Colon (tissue), 2 donors: ENCODE results near the gene TARBP2.

Source experiments
- FAIRE-seq: peaks from 2 replicates; lab custom pipeline; 2012; peaks lifted over from hg19 to GRCh38; lab: Jason Lieb, UNC
- donor health status: control.
- donor health status: control.

The TARBP2 gene, protein sequence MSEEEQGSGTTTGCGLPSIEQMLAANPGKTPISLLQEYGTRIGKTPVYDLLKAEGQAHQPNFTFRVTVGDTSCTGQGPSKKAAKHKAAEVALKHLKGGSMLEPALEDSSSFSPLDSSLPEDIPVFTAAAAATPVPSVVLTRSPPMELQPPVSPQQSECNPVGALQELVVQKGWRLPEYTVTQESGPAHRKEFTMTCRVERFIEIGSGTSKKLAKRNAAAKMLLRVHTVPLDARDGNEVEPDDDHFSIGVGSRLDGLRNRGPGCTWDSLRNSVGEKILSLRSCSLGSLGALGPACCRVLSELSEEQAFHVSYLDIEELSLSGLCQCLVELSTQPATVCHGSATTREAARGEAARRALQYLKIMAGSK

DNA sequence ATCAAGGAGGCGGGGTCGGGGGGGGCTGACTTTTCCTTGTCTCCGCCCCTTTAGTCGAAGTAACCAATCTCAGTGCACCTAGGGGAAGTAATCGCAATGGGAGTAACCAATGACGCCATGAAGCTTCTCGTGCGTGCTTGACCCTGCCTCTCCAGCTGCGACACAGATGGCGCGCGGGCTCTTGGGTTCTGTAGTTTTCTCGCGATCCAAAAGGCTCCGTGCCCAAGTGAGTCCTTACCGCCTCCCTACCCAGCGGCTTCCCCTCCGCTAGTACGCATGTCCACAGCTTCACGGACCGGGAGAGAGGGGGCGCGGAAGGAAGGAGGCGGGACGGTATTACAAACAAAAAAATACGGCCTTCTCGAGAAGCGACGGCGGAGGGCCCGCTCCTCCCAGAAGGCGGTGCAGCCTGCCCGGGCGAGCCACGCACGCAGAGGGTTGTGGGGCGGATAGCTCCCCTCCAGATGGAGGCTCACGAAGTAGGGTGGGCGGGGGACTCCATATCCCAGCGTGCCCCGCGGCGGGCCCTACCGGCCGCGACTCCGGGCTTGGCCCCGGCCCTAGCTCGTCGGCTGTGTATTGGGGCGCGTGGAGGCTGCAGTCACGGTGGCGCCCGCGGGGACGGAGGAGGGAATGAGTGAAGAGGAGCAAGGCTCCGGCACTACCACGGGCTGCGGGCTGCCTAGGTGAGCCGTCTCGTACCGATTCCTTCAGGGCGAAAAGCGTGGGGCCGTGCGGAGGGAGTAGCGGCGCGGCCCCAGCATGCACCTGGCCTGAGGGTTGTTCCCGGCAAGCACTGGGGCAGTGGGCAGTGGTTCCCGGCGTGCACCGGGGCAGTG is at the start of gene TARBP2:
TSS of gene TARBP2 (plus strand) at position 508 of the 839 bp plus-strand sequence. CDS start at position 634, 126 bp downstream.
- FAIRE-seq = no peak

DNA sequence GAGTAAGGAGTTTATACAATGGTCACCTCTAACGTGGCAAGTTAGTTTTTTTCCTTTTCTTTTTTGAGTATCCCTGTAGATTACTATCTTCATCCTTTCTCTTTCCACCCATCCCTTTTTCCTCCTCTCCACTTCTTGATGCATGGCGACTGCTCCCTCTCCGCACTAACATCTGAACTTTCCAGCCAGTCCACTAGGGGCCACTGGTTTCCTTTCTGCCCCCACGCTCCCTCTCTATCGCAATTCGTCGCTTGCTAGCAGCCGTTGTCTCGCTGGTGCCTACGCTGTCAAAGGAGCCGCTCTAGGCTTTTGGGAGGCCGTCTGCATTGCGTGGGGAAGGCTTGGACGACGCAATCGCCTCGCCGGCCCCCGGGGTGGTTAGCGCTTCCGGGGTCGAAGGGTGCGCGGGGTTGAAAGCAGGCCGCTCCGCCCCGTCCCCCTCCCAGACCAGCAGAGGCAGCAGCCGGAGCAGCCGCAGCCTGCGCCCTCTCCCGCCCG is 49.4 kb upstream of the TARBP2 start, which contains the start of gene PCBP2:
TSS of gene PCBP2 (plus strand) at position 442 of the 498 bp plus-strand sequence. CDS start 2,699 bp downstream, outside the sequence.
- peak; percentile 24 for FAIRE-seq

DNA sequence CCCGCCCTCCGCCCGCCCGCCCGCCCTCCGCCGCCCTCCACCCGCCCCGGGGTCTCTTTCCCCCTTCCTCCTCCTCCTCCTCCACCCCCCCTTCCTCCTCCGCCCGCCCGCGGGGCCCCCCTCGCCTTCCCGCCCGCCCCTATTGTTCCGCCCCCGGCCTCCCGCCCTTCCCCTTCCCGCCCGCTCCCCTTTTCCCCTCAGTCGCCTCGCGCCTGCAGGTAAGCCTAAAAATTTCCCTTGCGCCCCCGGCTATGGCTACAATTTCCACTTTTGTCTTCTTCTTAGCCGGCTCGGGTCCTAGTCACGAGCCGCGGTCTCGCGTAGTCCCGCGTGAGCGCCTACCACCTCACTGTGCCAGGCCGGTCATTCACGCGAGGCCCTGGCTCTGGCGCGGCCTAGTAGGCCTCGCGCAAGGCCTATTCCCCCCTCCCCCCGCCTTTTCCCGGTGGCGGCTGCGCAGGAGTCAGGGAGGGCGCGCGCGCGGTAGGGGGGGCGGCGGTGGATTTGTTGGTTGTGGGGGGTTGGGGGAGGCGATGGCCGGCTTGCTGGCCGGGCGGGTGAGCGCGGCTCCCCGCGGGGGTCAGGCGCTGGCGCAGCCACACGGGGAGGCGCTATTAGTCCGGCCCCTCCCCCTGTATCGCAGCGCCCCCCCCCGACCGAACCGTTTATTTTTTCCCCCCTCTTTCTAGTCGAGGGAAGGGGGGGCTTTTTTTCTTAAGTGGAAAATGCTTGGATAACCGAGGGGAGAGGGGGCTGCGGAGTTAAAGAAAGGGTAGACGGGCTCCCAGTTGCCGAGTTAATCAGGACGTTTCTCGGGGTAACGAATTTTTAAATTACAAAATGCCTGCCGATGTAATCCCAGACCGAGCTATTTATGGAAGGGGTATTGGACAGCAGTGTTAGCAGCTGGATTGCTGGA is 48.7 kb upstream of the TARBP2 start:
- FAIRE-seq = no peak

DNA sequence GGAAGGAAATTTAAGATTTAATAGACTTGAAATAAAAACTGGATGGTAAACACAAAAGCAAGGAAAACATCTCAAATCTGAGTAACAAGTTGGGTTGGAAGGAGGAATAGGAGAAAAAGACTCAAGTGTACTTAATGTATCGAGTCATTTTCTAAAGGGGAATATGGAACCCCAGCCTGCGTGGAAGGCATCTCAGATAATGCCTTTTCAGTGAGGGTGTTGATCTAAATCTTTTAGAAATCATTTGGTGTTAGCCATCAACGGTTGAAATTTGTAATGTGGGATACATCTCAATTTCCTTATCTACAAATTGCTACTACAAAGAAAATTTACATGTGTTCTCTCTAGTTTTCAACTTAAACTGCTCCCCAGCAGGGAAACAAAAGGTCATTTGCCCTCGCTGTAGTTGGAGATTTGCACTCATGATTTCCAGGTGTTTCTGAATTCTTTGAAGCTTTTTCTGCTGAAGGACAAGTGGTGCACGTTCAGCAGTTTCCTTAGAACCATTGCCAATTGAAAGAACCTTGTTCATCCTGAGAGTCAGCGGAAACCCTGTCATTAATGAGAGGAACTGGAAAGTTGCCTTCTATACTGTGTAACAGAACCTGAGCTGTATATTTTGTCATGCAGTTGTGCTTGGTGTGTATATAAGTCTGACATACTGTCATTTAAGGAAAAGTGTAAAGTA is 47.0 kb upstream of the TARBP2 start:
- no peak for FAIRE-seq

DNA sequence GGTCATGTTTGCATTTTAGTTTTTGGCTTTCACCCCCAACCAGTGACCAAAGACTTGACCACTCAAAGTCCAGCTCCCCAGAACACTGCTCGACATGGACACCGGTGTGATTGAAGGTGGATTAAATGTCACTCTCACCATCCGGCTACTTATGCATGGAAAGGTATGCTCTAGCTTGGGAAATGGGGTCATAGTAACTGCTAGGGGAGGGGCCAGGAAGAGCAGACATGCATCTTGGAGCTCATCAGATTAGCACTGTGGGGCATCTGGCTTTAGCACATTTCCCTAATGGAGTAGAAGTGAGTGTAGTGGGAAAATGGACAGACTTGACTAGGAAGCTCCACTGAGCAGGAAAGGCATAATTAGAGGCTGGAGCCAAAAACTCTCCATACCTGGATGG is 46.4 kb upstream of the TARBP2 start:
- no peak for FAIRE-seq

DNA sequence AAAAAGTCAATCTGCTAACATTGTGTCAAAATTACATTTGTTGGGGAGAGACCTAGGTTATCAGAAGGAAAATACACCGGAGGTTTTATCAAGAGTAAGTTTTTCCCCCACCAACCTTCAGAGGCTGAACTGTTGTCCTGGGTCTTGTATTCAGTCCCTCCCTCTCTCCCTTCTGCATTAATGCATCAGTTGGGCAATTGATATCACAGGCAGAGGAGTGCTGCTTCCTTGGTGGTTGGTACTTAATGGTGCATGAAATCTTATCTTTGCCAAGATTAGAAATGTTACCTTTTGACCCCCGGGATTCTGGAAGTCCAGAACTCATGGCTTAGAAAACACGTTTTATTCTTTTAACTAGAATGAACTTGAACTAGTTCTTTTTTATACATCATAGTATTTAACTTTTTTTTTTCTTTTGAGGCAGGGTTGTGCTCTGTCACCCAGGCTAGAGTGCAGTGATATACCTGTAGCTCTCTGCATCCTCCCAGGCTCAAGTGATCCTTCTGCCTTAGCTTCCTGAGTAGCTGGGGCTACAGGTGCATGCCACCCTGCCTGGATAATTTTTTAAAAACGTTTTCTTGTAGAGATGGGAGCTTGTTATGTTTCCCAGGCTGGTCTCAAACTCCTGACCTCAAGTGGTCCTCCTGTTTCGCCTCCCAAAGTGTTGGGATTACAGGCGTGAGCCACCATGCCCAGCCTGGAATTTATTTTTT is 44.3 kb upstream of the TARBP2 start:
- FAIRE-seq = no peak

DNA sequence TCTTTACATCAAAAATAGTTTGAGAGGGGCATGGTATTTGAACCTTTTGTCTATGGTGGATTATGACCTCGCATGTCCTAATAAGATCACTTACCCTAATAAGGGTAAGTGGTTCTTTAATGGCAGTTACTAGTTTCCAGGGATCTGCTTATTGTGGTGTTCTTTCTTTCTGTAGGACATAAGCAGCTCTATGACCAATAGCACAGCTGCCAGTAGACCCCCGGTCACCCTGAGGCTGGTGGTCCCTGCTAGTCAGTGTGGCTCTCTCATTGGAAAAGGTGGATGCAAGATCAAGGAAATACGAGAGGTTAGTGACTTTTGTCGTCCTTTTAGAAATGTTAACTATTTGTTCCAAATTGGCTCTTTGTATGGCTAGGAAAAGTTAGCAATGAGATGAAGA is 42.0 kb upstream of the TARBP2 start:
- no peak for FAIRE-seq

DNA sequence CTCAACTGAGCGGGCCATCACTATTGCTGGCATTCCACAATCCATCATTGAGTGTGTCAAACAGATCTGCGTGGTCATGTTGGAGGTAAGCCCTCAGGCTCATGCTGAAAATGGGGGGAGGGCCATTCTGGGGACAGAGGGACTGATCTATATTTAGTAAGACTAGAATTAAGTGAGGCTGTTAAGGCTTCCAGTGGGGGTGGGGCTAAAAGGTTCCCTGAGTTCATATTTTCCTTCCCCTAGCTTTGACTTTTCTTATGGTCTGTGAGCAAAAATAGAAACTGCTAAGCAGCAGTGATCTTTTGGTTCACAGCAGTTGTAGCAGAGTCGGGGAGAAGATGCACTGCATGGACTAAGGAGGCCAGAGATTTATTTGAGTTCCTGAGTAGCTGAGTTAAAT is 40.0 kb upstream of the TARBP2 start:
- no peak for FAIRE-seq

DNA sequence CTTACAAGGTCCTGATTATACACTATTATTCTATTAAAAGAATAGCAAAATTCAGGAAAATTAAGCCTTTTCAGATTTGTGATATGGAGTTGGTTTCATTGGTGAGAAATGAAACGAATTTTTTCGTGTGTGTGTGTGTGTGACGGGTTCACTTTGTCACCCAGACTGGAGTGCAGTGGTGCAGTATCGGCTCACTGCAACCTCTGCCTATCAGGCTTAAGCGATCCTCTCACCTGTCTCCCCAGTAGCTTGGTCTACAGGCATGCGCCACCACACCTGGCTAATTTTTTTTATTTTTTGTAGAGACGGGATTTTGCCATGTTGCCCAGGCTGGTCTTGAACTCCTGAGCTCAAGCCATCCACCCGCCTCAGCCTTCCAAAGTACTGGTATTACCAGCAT is 39.5 kb upstream of the TARBP2 start:
- no peak for FAIRE-seq

DNA sequence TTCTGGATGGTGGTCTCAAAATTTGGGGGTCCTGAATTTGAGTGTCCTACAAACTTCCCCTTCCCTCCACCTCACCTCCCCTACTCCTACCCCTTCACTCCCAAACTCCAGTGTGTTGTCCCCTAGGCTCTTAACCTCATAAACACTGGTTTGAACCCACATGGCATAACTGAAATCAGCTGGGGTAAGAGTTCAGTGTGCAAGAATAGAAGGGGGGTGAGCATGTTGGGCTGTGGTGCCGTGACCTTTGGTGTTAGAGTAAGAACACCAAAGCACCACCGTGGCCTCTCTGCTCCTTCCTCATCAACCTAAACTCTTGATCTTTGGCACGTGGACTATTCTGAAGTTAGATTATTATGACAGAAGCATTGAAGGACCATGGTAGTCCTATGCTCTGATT is 38.1 kb upstream of the TARBP2 start:
- FAIRE-seq = no peak

DNA sequence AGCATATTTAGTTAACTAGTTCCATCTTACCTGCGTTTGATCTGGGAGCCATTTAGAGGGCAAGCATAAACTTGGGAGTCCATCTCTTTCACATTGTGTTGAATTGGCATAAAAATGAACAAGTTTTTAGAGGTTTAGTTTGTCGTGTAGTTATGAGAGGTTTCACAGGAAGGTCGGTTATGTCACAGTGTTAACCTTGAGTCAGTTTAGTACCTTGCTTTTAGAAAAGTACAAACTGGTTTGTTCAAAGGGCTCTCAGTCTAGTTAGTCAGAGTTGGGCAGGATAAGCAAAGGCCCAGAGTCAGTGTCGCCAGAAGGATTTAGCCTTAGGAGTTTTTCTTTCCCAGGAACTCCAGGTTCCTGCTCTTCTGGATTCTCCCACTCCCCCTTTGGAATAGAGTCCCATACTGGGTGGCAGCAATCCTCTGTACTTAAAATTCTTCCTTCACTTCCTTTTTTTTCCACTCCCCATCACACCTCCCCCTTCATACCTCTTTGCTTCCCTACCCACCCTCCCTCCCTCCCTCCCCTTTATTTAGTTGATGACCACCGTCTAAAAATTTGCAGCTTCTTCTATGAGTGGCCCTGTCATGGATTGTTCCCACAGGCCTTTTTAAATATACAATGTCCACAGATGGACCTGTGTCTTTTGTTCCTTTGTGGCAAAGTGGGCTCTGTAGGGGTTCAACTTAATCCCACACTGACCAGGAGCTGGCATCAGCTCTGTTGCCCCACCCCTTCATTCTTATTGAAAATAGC is 37.1 kb upstream of the TARBP2 start:
- no peak for FAIRE-seq

DNA sequence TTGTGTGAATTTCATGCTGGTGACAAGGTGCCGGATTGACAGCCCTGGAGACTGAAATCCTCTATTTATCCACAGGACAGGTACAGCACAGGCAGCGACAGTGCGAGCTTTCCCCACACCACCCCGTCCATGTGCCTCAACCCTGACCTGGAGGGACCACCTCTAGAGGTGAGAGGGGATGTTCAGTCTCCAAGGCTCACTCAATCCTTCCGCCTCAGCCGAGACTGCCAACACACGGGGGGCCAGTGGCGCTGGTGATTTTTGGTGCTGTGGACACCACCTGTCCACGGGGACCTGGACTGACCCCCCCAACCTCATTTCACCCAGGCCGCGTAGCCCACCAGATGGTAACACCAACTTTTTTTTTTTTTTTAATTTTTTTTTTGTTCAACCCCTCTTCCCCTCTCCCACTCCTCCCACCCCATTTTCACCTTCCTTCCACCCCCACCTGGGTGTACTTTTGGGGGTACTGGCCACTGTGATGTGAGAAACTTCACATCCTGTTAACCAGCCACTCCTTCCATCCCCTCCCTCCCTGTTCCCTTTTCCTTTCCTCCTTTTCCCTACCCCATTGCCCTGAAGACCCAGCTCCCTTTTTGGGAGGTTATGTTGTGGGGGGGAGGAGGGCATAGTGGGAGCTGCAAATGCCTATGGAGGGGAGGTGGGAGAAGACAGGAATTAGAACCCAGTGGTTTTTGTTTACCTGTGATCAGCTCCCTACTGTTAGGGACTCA is 36.2 kb upstream of the TARBP2 start:
- FAIRE-seq = no peak

DNA sequence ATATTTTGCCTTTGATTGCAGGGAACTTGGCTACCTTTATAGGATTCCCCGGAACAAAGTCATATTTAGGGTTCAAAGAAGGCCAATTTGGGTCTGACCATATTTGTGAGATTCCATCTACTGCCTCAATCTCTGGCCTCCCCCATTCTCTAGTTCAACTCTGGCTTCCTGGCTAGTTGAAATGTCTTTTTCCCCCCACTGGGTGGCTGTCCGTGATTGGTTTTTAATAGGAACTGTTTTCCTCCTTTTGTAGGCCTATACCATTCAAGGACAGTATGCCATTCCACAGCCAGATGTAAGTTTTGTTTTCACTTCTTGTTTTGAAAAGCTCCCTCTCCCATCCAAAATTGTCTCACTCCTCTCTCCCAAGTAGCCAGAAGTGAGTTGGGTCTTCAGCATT is 35.4 kb upstream of the TARBP2 start:
- no peak for FAIRE-seq

DNA sequence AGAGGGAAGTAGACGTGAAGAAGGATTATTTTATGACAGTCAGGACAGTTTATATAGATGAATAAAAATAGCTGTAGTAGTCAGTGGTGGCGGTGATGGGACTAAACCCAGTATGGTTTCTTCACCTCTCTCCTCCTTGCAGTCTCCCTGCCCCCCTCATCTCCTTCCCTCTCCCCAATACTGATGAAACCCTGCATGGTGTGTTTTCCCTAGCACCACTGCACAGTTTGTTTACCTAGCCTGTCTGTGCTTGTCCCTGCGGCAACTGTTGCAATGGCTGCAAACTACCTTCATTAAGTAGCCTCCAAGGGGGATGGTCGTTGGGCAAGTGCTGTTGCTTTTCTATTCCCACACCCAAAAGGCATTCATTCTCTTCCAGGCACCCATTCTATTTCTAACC is 34.4 kb upstream of the TARBP2 start:
- FAIRE-seq = no peak

DNA sequence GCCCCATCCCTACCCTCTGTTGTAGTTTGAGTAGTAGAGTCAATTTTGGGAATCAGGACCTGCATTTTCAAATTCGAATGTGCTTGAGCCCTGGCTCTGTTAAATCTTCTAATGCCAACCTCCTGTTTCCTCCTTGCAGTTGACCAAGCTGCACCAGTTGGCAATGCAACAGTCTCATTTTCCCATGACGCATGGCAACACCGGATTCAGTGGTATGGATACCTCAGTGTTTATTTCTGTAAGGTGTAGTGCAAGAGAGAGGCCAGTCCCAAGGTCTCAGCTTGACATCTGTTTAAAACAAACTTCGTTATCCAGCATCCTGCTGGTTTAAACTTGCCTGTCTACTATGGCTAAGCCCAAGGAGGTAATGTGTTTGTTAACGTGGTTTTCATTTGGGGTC is 34.0 kb upstream of the TARBP2 start:
- no peak for FAIRE-seq

DNA sequence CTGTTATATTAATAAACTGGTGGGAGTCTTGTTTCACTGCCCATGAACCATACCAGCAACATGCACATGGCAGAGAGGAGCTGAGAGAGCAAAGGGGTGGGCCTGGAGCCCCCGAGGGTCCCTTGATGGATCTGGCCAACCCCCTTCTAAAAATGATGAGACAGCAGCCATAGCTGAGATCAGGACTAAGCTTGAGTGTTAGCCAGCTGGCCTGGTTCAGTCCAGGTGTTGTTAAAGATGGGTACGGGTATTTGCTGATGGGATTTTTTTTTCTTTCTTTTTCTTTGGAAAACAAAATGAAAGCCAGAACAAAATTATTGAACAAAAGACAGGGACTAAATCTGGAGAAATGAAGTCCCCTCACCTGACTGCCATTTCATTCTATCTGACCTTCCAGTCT is 33.2 kb upstream of the TARBP2 start:
- no peak for FAIRE-seq

DNA sequence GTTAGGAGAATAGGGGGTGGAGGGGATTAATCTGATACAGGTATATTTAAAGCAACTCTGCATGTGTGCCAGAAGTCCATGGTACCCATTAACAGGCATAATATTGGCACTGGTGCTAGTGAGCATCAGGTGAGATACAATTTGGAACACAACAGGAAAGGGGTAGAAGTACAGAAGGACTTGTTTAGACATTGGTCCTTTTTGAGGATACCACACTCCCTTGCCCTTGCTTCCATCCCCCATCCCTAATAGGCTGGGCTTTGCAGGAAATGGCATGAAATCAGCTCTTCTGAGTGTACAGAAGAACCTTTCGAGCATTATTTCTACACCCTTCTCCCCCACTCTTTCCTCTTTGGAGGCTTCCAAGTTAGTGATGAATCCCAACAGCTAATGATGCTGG is 32.8 kb upstream of the TARBP2 start:
- FAIRE-seq = no peak

DNA sequence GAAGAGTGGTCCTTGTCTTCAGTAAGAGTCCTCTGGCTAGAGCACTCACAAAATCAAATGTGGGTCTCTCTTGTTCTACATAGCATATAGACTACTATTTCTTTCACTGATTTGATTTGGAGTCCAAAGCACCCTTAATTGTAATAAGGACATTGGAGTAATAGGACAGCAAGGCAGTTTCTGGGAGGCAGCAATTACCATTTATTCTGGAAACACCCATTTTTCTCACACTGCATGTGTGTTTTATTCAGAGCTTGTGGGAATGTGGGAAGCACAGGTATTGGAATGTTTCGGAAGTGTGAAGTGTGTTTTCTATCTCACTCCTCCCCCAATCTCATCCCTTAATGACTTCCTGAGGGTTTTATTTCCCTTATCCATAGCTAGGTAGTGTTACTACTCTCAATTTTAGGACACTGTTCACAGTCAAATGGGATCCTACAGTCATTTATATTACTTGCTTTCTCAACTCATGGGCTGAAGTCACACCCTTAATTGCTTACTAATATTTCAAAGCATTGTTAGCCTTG is 29.0 kb upstream of the TARBP2 start:
- FAIRE-seq = no peak

DNA sequence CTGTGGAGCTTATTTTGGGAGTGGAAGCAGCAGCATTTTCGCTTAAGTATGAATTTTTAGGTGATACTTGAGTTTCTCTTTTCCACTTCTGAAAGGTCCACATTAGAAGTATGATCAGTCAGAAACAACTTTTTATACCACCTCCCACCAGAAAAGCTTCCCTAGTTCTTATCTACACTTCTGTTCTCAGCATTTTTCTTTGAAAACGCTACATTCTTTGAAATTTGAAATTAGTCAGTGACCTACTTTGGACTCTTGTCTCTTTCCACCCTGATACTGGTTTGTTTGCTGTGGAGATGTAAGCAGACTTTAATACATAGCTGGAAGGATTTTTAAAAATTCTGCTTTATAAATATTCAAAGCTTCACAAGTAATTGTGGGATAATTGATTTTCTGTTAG is 27.0 kb upstream of the TARBP2 start:
- no peak for FAIRE-seq
